Smooth muscle cell of the coronary artery (primary cell): ENCODE results near the gene KCNJ18. TPM values are rescaled to one million over a fixed set of nuclear protein-coding genes. Genes with fewer than 3 reads are reported as not detected.

Experiments
- total RNA-seq: library from RNA; depleted of rRNA; stranded (reverse); fragments of >200 nt; gene quantifications from 2 replicates; pipeline ENCODE4 v1.2.3, GENCODE V29; 2014; ENCODE audit warnings: low replicate concordance

The KCNJ18 gene
- not detected in 2 replicates for total RNA-seq

GRCh38 chr17:21691883-21692703, at the start of gene KCNJ18:
TSS of gene KCNJ18 (plus strand) at chr17:21692523. CDS start at chr17:21702787, 10,264 bp downstream.

